CD4-positive, alpha-beta T cell treated with Interleukin-2 at 100 ng/mL for 4 hours (primary cell): ENCODE results near the gene MALT1.

Source experiments
- DNase-seq: peaks from one replicate; pipeline ENCODE4 v3.0.0-alpha.2; 2020; ENCODE audit warnings: low spot score

MALT1 gene

DNA sequence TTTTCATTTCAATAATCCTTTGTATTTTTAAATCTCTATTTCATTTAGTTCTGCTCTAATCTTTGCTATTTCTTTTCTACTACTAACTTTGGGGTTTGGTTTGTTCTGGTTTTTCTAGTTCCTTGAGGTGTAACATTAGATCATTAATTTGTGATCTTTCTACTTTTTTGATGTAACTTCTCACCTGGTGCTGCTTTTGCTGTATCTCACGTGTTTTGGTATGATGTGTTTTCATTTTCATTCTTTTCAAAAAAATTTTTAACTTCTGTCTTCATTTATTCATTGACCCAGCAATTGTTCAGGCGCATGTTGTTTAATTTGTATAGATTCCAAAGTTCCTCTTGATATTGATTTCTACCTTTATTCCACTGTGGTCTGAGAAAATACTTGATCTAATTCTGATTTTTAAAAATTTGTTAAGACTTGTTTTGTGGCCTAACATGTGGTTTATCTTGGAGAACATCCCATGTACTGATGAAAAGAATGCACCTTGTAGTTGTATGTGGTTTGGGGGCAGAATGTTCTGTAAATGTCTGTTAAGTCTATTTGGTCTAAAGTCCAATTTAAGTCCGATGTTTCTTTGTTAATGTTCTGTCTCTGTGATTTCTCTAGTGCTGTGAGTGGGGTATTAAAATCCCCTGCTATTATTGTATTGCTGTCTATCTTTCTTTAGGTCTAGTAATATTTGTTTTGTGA, 17.3 kb upstream of the MALT1 start:
- DNase-seq, result no peak

DNA sequence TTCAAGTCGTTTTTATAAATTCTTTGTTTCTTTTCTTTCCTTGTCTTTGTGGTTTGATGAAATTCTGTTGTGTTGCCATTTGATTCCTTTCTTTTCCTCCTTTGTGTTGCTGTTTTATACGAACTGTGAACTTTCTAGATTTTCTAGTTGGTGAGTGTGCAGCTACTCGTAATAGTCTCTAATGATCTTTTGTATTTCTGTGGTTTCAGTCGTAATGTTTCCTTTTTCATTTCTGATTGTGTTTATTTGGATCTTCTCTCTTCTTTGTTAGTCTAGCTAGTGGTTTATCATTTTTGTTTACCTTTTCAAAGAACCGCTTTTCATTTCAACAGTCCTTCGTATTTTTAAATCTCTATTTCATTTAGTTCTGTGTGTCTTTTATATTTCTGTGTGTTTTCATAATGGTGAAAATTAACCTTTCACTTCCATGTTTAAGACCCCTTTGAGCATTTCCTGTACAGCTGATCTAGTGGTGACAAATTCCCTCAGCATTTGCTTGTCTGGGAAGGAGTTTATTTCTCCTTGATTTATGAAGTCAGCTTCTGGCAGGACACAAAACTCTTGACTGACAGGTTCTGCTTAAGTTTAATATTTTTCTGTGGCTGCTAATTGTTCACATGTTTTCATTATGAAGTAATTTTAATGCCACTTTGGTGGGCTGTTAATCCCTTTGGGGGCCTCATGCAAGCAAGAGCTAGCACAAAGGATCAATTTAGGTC, 16.2 kb upstream of the MALT1 start:
- no peak for DNase-seq

DNA sequence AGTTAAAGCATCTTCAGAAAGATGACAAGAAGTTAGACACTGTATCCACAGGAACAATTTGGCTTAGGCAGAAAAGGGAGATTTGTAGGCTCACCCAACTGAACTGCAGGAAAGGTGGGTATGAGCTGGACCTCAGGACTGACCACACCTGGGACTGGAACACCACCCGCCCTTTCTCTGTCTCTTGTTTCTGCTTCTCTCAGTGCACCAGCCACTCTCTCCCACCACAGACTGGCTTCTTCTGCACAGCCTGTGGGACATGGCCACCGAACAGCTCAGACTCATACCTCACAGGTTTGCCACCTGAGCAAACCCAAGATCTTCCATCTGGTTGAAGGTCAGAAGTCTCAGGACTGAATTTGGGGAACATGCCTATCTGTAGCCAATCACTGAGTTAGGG, 14.2 kb upstream of the MALT1 start:
- no peak for DNase-seq

DNA sequence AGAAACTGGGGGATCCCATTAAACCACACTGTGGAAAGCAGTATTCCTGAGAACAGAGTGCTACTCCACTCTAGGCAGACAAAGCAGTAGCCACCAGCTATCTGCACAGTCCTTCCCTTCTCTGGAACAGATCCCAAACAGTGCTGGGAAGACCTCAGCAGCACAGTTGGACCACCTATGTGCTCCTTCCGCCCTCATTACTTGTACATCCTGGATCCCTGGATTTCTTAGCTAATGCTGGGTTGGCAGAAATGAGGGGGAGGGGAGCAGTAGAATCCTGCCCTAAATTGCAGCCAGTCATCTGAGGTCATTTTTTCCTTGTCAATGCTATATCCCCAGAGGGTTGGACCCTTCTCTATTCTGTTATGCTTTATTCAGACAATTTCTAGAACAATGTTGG, 13.8 kb upstream of the MALT1 start:
- DNase-seq, result no peak

DNA sequence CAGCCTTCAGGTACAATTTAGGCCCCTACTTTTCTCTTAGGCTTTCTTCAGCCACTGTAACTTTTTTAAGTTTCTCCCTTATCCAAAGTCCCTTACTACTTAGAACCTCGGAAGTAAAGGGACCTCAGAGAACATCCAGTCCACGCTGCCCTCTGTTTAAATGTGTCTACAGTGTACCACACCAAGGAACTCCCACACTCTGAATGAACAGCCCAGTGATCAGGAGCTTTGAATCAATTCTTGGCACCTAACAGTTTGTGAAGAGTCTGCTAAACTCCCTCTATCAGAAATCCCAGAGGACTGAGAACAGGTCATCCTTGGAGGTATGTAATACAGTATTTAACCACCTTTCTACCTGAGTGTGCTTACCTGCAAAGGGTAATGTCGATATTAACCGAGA, 11.6 kb upstream of the MALT1 start:
- DNase-seq, result no peak

DNA sequence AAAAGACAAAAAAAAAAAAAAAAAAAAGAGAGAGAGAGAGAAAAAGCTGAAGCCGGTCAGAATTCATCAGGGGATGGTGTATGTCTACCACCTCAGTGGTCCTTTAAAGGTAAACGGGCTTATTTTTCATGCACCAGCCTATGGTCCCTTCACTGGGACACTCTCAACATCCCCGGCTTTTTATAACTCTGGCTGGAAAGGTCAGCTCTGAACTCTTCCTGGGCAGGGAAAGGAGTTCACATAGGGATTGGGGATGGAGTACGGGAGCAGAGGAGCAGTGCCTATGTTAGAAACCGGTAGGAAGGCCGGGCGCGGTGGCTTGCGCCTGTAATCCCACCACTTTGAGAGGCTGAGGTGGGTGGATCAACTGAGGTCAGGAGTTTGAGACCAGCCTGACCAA, 10.3 kb upstream of the MALT1 start:
- no peak for DNase-seq

DNA sequence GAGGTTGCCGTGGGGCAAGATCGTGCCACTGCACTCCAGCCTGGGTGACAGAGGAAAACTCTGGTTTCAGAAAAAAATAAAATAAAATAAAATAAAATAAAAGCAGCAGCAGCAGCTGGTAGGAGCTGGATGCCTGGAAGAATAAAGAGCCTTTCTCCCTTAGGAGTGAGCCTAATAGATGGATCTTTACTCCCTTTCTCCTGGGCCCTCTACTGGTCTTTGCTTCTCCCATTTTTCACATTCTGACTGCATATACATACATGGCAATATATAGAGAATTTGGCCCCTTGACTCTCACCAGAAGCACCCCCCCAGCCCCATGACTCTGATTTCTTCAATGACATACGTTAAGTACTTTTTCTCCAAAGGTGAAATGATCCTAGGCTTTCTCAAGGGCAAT, 9.8 kb upstream of the MALT1 start:
- no peak for DNase-seq

DNA sequence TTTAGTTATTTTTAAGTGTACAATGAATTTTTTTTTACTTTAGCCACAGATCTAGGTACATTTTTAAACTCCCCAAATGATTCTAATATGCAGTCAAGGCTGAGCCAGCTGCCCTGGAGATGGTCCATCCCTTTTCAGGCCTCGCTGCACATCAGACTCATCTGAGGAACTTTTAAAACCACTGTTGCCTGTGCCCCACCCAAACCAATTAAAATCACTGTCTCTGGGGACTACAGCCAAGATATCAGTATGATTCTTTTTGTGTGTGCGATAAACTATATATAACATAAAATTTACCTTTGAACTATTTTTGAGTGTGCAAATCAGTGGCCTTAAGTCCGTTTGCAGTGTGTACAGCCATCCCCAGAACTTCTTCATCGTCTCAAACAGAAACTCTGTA, 9.1 kb upstream of the MALT1 start:
- DNase-seq, result no peak

DNA sequence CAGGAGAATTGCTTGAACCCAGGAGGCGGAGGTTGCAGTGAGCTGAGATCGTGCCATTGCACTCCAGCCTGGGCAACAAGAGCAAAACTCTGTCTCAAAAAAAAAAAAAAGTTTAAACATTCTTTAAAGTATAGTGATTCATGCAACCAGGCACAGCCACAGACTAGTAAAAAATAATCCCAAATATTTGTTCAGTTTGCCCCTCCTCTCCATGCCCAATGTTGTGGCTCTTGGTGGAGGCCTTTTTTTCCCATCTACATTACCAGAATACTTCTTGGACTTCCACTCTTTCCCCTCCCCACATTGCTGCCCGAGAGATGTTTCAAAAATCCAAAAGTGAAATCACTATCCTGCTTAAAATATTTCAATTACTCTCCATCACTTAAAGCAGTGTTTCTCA, 5.1 kb upstream of the MALT1 start:
- DNase-seq, result no peak

DNA sequence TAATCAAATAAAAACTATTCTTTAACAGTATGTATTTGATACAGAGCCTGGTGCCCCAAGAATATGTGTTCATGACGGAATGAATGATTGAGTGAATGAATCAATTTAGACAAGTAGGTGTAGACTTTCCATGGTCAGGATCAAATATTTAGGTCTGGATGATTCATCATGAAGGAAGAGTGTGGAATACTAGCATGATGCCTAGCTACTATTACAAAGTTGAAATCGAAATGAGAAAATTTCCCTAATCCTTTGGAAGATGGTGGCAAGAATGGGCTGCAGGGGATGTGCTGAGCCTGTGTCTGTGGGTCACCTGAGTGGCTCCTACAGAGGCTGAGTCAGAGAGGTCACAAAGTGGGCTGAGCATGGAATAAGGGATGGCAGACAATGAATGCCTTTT, 3.1 kb upstream of the MALT1 start:
- no peak for DNase-seq

DNA sequence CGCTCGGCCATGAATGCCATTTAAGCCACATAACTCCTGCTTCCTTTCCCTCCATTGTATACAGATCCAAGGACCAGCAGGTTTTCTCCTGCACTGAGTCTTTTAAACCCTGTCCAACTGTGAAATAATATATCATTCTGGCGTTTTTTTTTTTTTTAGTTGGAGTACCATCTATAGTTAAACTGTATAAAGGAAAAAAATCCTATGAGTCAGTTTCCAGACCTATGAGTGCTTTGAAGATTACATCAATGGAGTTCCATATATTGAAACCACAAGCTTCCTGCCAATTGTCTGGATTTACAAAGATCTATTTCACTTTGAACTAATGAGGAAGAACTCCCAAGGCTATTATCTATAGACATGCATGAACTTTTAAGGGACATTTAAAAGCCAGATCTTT, 2.4 kb upstream of the MALT1 start:
- DNase-seq, result no peak

DNA sequence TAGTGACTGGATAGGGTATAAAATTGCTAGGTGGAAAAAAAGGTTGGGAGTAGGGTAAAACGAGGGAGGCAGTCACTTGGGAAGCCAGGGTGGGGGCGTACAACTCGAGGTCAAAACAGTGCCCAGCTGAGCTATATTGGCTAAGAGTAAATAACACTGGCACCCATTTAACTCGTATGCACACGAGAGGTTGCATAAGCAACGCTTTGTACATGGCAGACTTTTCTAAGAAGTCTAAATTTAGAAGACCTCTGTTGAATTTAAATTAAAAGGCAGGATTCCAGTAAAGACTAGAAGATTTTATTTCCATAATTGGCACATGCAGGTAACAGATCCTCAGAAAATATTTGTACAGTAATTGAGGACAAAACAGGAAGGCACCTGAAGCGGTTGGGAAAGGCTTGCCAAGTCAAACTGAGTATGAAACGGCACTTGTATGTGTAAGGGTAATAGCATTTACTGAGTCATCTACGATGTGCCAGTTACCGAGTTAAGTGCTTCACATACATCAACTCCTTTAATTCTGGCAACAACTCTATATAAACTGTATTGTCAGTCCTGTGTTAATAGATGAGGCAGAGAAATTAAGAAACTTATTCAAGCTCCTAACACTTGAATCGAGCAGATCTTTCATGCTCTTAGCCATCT, 1.4 kb upstream of the MALT1 start:
- no peak for DNase-seq

DNA sequence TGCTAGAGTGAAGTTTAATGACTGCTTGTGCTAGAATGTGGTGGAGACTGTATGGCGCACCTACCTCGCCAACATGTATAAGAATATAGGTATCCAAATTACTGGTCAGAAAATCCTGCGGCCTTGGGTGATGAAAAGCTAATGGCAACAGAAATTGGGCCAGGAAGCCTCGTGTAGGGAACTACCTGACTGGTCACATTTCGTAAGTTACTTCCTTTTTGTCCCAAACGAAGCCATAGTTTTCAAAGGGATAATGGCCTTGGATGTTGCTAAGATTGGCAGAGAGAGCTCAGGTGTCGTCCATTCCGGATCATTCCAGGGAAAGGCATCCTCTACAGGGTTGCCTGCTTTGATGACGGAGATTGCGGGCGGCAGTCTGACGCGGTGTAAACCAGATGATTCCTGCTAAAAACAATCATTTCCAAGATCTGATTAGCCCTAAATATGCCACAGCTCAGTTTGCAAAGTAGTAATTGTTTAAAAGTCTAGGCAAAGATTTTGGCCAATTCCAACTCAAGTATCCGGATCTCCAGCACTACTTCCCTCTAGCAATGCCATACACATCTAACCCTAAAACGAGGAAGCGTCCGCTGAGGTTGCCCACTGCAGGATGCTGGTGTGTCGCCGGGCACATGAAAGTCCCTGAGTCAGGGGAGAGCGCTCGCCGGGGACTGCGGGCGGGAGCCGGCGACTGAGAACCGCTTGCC, 708 bp upstream of the MALT1 start:
- no peak for DNase-seq

DNA sequence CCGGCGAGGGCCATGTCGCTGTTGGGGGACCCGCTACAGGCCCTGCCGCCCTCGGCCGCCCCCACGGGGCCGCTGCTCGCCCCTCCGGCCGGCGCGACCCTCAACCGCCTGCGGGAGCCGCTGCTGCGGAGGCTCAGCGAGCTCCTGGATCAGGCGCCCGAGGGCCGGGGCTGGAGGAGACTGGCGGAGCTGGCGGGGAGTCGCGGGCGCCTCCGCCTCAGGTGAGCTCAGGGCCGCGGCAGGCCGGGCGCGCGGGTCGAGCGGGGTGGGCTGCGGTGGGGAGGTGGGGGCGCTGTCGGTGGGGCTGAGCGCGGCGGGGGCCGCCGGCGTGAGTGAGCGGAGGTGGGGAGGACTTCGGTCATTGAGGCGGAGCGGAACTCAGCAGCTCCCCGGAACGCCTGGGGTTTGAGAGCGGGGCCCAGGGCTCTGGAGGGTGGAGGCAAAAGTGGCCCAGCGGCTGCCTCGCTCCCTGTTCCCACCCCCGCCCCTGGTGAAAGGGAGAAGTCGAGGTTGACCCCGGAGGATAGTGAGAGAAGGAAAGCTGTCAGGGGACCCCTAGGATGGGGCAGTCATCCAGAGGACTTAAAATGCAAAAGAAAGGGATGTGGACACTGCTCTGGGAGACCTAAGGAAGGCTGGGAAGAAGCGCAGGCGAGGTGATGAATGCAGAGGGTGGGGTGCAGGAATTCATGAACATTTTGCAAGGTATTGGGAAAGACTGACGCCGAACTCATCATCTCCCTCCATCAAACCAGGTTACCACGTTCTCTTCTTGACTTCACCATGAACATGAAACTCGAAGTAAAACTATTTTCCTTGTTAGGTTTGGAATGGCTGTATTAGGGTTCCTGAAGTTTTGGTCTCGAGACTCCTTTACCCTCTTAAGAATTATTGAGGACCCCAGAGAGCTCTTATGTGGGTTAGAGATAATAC, 633 bp downstream of the MALT1 start:
- no peak for DNase-seq

DNA sequence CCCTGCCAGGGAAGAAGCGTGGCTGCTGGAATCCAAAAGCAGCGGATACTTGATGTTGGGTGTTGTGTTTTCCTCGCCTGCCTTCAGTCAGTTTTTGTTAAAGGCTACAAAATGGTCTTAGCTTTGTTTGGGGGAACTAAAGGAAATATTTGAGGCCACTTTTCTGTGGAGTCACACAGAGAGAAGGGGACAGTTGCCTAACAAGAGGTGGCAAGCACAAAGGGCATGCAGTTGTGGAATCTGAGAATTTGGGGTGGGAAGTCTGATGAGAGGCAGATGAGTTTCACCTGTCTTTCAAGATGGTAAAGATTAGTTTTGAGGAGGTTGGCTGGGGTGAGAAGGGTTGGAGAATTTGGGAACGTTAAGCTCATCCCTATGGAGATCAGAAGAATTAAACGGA, 2.9 kb downstream of the MALT1 start:
- DNase-seq, result no peak

DNA sequence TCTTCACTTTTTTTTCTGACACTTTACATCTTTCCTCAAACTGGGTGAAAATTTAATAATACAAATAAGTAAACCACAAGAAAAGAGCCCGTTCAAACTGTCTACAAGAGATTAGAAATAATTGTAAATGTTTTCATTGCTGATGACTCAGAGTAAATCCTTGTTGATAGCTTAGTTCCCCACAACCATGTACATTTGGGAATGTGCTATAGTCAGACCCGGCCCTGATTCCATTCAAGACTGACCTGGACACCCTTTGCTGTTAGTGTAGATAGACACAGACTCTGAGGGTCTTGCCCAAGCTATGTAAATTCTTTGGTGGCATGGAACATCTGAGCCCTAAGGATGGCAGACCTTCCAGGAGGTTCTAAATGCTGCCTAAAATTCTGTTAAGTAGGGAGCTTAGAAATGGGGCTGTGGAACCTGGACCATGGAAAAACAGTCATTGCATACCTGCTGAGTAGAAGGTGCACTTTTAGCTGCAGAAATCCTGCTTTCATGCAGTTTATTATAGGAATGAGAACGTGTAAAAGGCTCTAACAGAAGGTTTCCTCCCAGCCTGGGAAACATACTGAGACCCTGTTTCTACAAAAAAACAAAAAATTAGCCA, 3.7 kb downstream of the MALT1 start:
- no peak for DNase-seq

DNA sequence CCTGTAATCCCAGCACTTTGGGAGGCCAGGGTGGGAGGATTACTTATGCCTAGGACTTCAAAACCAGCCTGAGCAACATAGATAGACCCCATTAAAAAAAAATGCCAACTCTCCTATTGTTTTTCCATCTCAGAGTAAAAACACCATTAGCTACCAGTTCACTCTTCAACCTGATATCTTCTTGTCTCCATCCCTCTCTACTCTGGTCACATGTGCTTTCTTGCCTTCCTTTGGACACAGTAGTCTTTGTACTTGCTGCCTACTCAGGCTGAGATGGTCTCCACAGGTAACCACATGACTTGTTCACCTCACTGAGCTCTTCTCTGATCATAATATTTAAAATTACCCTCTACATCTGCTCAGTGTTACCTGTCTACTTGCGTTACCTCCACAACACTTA, 5.0 kb downstream of the MALT1 start:
- no peak for DNase-seq

DNA sequence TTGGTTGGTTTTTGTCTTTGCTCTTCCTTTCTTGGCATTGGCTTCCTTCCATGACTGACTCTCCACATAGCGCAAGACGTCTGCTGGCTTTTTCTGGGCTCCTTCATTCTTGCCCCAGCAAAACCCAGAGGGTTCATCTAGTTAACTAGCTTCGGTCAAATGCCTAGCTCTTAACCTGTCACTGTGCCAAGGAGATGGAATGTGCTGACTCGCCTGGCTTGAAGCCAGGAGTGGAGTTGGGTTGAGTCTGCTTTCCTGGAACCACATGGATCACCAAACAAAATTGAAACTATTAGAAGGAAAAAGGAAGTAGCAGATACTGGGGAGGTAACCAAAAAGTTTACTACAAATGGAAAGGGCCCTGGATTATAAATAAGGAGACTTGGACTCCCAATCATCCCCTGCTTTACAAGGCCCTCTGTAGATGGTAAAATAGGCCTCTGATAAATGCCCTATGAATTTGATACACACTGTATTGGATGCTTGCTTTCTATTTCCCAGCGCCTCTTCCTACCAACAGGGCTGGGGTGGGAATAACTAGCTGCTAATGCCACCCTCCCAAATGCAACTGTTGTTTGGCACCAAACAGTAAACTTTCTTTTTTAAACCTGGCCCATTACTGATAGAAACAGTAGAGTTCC, 11.3 kb downstream of the MALT1 start:
- DNase-seq, result no peak

DNA sequence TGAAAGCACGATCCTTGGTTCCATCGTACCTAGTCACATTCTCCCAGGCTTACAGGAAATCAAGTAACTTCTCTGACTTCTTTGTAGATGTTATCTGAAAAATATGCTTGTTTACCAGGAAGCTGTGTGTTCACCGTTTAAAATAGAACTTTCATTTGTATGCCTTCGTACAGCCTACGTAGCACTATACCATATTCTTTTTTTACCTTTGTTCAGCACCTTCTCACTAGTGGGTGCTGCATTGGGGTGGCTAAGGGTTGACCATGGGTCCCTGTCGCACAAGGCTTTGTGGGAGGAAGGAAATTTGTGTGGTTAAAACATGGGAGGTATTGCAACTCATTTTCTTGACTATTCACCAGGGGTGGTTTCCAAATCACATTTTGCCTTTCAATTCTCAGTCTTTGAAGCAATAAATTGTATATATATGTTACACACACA, 16.6 kb downstream of the MALT1 start:
- DNase-seq, result peak; percentile 83

DNA sequence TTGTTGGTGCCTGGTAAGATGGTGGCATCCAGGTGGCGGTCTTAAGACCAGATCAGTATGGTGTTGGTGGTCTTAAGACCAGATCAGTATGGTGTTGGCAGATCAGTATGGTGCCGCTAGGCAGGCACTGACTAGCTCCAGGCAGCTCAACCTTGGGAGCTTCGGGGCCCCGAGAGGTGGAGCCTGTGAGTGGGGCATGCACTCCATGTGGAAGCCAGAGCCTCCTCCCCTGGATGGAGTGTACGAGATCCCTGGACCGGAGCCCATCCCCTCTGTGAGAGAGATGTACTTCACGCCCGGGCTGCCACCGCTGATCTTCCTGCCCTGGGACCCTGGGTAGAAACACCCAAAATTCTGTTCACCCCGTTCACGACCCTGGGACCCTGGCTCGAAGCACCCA, 19.0 kb downstream of the MALT1 start:
- no peak for DNase-seq

DNA sequence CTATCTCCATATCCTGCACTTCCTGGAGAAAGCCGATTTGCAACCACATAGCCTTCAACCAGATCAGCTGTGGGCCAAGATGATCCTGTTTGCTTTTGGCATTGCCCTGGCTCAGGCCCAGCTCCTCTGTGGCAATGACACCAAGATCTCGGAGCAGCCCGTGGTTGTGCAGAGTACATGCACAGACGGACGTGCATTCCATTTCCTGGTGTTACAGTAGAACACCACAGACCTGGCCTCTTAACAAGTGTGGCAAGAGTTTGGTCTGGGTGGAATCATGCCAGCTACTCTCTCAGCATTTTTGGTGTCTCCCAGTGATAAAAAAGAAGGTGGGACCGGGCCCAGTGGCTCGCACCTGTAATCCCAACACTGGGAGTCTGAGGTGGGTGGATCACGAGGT, 20.0 kb downstream of the MALT1 start:
- DNase-seq, result no peak
